Tibial nerve (tissue), 4 donors: ENCODE results near the gene NUP188. TPM values are rescaled to one million over a fixed set of nuclear protein-coding genes. Genes with fewer than 3 reads are reported as not detected.

ENCODE experiments used
- DNase-seq, 2 donors: peaks; one replicate each; pipeline ENCODE4 v3.0.0-alpha.2; 2019; ENCODE audit warnings: low spot score in 2 of 2
- H3K27ac ChIP-seq, 4 donors: fragments of 200-600 bp; sonication (generic) in 3 of 4; one replicate each; pipeline ENCODE4 v1.5.1; 2017 to 2019; ENCODE audit warnings: mild to moderate bottlenecking in 1 of 4
- H3K27me3 ChIP-seq, 2 donors: fragments of 200-600 bp; sonication (generic) in 1 of 2; one replicate each; pipeline versions ENCODE4 v1.5.1 to v1.6.0; 2017 to 2019
- H3K36me3 ChIP-seq, 3 donors: fragments of 200-600 bp; sonication (generic); one replicate each; pipeline ENCODE4 v1.5.1; 2018 to 2019
- H3K4me1 ChIP-seq, 4 donors: fragments of 200-600 bp; sonication (generic) in 3 of 4; one replicate each; pipeline ENCODE4 v1.5.1; 2017 to 2019
- H3K4me3 ChIP-seq, 4 donors: fragments of 200-600 bp; sonication (generic) in 3 of 4; one replicate each; pipeline ENCODE4 v1.5.1; 2017 to 2019; ENCODE audit warnings: mild to moderate bottlenecking in 1 of 4, moderate library complexity in 1 of 4
- H3K9me3 ChIP-seq, 4 donors: fragments of 200-600 bp; sonication (generic) in 3 of 4; one replicate each; pipeline ENCODE4 v1.5.1; 2017 to 2019
- EP300 ChIP-seq, 2 donors: sonication (generic); formaldehyde crosslinking; IDR thresholded peaks; one replicate each; pipeline ENCODE4 v1.6.1; 2017; ENCODE audit warnings: antibody characterized with exemption in 2 of 2, mild to moderate bottlenecking in 1 of 2
- POLR2A ChIP-seq, 2 donors: fragments of 450-650 bp; IDR thresholded peaks; one replicate each; pipeline ENCODE4 v1.6.1; 2017; ENCODE audit warnings: antibody characterized with exemption in 2 of 2, mild to moderate bottlenecking in 2 of 2, moderate library complexity in 2 of 2
- WGBS, 2 donors: methylation state at CpG; one replicate each; pipeline ENCODE4 v1.1.5; 2018; 5-methylcytosine and 5-hydroxymethylcytosine counted together
- total RNA-seq, 4 donors: library from RNA; depleted of rRNA; stranded (reverse); fragments of >200 nt; gene quantifications; one replicate each; pipeline ENCODE4 v1.1.0, GENCODE V29; 2016
- TF ChIP-seq, protein P1 (sequence below), 5 experiments: fragments of 200-600 bp in 3 of 5; fragments of 450-650 bp in 2 of 5; sonication (generic) in 3 of 5; IDR thresholded peaks; one replicate each; pipeline ENCODE4 v1.5.1; 2016 to 2019; ENCODE audit warnings: antibody characterized with exemption in 5 of 5, mild to moderate bottlenecking in 3 of 5, moderate library complexity in 2 of 5

The NUP188 gene, protein sequence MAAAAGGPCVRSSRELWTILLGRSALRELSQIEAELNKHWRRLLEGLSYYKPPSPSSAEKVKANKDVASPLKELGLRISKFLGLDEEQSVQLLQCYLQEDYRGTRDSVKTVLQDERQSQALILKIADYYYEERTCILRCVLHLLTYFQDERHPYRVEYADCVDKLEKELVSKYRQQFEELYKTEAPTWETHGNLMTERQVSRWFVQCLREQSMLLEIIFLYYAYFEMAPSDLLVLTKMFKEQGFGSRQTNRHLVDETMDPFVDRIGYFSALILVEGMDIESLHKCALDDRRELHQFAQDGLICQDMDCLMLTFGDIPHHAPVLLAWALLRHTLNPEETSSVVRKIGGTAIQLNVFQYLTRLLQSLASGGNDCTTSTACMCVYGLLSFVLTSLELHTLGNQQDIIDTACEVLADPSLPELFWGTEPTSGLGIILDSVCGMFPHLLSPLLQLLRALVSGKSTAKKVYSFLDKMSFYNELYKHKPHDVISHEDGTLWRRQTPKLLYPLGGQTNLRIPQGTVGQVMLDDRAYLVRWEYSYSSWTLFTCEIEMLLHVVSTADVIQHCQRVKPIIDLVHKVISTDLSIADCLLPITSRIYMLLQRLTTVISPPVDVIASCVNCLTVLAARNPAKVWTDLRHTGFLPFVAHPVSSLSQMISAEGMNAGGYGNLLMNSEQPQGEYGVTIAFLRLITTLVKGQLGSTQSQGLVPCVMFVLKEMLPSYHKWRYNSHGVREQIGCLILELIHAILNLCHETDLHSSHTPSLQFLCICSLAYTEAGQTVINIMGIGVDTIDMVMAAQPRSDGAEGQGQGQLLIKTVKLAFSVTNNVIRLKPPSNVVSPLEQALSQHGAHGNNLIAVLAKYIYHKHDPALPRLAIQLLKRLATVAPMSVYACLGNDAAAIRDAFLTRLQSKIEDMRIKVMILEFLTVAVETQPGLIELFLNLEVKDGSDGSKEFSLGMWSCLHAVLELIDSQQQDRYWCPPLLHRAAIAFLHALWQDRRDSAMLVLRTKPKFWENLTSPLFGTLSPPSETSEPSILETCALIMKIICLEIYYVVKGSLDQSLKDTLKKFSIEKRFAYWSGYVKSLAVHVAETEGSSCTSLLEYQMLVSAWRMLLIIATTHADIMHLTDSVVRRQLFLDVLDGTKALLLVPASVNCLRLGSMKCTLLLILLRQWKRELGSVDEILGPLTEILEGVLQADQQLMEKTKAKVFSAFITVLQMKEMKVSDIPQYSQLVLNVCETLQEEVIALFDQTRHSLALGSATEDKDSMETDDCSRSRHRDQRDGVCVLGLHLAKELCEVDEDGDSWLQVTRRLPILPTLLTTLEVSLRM (N-terminal part only)
- total RNA-seq, result 10 to 100 TPM; 22.9 to 76.5 (median 43.5) TPM

DNA sequence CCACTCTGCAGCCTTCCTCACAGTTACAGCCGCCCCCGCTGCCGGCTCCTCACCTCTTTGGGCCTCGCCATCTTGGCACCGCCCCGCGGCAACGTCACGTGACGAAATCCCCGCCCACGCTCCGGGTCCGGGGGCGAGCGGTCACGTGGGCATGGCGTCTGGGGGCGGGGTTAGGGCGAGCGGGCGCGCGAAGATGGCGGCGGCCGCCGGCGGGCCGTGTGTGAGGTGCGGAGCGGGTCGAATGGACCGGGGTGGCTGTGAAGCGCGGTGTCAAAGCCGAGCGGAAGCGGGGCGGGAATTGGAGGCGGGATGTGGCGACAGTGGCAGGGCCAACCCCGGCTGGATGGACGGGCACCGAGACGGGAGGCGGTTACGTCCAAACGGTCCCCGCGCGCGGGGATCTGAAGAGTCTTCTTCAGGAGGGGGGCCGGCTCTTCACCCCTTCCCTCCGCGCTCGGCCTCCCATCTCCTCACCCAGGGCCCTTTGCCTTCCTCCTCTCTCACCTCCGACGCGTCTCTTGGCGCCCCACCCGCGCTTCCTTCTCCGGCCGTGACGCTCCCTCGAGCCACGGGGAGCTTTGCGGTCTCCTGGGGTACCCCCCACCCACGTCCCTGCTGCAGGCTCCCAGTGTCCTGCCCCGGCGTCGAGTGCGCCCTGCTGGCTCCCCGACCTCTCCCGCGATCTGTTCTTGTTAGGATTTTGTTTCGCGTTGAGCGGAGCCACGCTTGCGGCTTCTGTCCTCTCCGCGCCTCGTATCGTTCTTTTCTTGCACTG lies at the start of gene NUP188, which contains the start of gene DOLK:
NUP188 (plus strand) TSS at position 173 of the 775 bp plus-strand sequence; CDS start at position 194, 21 bp downstream.
DOLK (minus strand) TSS at position 77 of the 775 bp plus-strand sequence. CDS start 300 bp downstream, outside the sequence.
- TF ChIP-seq EP300 (IDR thresholded peaks at IDR 0.05) (peak; percentile 93 to 99), POLR2A (IDR thresholded peaks at IDR 0.05) (peak; percentile 87 to 95)
- TF ChIP-seq, protein P1, sequence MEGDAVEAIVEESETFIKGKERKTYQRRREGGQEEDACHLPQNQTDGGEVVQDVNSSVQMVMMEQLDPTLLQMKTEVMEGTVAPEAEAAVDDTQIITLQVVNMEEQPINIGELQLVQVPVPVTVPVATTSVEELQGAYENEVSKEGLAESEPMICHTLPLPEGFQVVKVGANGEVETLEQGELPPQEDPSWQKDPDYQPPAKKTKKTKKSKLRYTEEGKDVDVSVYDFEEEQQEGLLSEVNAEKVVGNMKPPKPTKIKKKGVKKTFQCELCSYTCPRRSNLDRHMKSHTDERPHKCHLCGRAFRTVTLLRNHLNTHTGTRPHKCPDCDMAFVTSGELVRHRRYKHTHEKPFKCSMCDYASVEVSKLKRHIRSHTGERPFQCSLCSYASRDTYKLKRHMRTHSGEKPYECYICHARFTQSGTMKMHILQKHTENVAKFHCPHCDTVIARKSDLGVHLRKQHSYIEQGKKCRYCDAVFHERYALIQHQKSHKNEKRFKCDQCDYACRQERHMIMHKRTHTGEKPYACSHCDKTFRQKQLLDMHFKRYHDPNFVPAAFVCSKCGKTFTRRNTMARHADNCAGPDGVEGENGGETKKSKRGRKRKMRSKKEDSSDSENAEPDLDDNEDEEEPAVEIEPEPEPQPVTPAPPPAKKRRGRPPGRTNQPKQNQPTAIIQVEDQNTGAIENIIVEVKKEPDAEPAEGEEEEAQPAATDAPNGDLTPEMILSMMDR (IDR thresholded peaks at IDR 0.05), result peak in 1 of 5 experiments; percentile 36
- Histone ChIP-seq H3K36me3 (peaks cover 0 to 61% (median 0%) of the 10 kb centered on the region in 3 donors), H3K9me3 (no peaks in the 10 kb centered on the region), H3K27me3 (no peaks in the 10 kb centered on the region), H3K4me1 (peaks cover 0 to 57% (median 13%) of the 10 kb centered on the region in 4 donors), H3K4me3 (peak within 1 kb of the TSS; percentile 70 to 94 (median 78)), H3K27ac (peak within 1 kb of the TSS; percentile 74 to 95 (median 92))
- WGBS, 2 donors, result 0 to 1% methylated on average over 55 to 67 of the region's 86 CpGs
- peak; percentile 95 to 98 for DNase-seq

DNA sequence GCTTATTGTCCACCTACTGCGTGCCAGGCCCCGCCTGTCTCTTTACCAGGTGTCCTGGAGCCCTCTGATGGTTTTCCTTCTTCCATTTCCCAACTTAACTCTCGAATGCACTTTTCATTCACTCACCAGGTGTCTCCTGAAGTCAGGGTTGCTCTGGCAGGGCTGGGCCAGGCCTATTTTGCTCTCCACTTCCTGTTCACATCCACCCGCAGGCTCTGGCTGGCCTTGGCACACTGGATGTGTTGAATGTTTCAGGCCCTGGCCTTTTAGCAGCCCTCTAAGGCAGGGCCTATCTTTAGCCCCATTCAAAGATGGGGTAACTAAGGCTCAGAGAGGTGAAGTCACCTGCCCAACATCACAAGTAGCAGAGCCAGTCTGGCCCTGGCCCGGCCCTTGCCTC lies 49.1 kb upstream of the NUP188 start:
- Histone ChIP-seq H3K27me3 (no peaks in the 10 kb centered on the region), H3K4me1 (peaks cover 0 to 56% (median 29%) of the 10 kb centered on the region in 4 donors), H3K9me3 (no peaks in the 10 kb centered on the region), H3K4me3 (no peak overlapping the region), H3K36me3 (peaks cover 0 to 43% (median 0%) of the 10 kb centered on the region in 3 donors), H3K27ac (peak overlapping the region; percentile 42 to 80 (median 66))
- 80 to 85% methylated on average over 4 to 5 of the region's 5 CpGs for WGBS, 2 donors
- no peak for DNase-seq
- TF ChIP-seq, protein P1 (IDR thresholded peaks at IDR 0.05), result no peak
- TF ChIP-seq EP300 (IDR thresholded peaks at IDR 0.05) (no peak), POLR2A (IDR thresholded peaks at IDR 0.05) (no peak)

DNA sequence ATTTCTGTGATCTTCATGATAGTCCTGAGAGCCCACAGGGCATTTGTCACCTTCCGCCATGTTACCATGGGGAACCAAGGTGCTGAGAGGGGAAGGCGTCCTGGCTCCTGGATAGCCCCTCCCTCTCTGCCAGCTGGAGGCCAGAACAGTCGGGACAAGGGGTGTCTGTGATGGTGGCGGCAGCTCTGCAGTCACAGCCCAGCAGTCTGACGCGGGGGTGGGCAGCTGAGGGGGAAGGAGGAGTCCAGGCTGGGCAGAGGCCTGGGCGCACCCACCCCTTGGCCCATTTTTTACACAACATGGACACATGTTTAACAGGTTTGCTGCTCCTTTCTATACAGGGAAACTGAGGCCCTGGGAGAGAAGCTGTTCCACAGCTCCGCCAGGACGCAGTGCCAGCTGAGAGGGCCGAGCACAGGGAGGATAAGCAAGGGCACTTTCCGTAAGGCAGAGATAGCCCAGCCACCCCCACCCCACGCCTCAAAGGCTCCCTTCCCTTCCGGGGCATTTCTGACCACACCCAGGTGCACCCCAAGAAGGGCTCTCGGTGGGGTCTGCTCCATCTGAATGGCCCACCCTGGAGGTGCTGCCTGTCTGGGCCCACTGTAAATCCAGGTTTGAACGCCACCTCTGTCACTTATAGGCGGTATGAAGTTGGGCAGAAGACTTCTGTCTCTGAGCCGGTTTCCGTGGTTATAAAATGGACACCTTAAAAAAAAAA lies 48.5 kb upstream of the NUP188 start:
- Histone ChIP-seq H3K4me1 (peaks cover 0 to 56% (median 25%) of the 10 kb centered on the region in 4 donors), H3K36me3 (peaks cover 0 to 40% (median 0%) of the 10 kb centered on the region in 3 donors), H3K27ac (peak overlapping the region; percentile 42 to 80 (median 66))

DNA sequence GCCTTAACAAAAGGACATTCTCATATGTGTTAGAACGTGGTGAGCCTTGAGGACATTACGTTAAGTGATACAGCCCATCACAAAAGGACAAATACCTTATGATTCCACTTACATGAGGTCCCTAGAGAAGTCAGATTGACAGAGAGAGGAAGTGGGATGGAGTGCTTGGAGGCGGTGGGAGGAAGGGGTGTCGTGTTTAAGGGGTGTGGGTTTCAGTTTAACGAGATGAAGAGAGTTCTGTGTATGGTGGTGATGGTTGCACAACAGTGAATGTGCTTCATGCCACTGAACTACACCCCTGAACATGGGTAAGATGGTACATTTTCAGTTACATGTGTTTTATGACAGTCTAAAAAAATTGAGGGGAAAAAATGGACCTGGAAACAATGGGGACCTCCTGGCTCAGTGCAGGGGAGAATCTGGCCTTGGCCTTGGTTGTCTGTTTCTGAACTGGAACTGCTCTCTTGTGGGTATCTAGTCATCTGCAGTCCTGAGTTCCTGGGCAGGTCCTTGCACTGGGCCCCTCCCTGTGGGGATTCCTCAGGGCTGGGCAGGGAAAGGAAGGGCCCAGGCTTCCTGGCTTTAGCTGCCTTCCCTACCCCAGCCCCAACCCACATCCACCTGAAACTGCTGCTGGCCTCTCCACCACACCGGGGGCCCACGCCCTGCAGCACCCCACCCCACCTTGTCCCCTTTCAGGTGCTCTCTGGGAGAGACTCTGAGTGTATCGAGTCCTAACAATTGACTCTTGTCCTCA lies 47.8 kb upstream of the NUP188 start:
- Histone ChIP-seq H3K27ac (peak overlapping the region in 3 of 4 donors; percentile 58 to 80 (median 75)), H3K36me3 (peaks cover 0 to 39% (median 0%) of the 10 kb centered on the region in 3 donors), H3K27me3 (no peaks in the 10 kb centered on the region), H3K4me1 (peaks cover 0 to 58% (median 25%) of the 10 kb centered on the region in 4 donors), H3K4me3 (no peak overlapping the region), H3K9me3 (no peaks in the 10 kb centered on the region)
- no peak for DNase-seq
- no peak for TF ChIP-seq EP300 (IDR thresholded peaks at IDR 0.05)
- TF ChIP-seq POLR2A (IDR thresholded peaks at IDR 0.05), result no peak
- TF ChIP-seq, protein P1 (IDR thresholded peaks at IDR 0.05), result no peak
- WGBS, 2 donors, result 52 to 54% methylated on average over 8 of the region's 8 CpGs

More for the DNA sequence above, 48.5 kb upstream of the NUP188 start:
- 72 to 77% methylated on average over 16 to 17 of the region's 18 CpGs for WGBS, 2 donors
- Histone ChIP-seq H3K9me3 (no peaks in the 10 kb centered on the region), H3K4me3 (no peak overlapping the region), H3K27me3 (no peaks in the 10 kb centered on the region)
- DNase-seq, result no peak
- no peak for TF ChIP-seq EP300 (IDR thresholded peaks at IDR 0.05)
